Chondrocyte (in vitro differentiated cells): ENCODE measurements around the gene INTS6. TPM values are rescaled to one million over a fixed set of nuclear protein-coding genes. Genes with fewer than 3 reads are reported as not detected.

Experiments
- DNase-seq: peaks from one replicate; pipeline ENCODE4 v3.0.0; 2021; ENCODE audit warnings: mixed read lengths, low spot score
- H3K27ac Mint-ChIP-seq: one replicate; pipeline ENCODE4 v1.8.0; 2021; ENCODE audit warnings: mild to moderate bottlenecking, moderate library complexity, mixed read lengths; ENCODE audit not compliant: unreplicated experiment
- H3K27me3 Mint-ChIP-seq: 2 replicates; pipeline ENCODE4 v1.8.0; 2021; ENCODE audit warnings: low read depth, mixed read lengths
- H3K36me3 Mint-ChIP-seq: 2 replicates; pipeline ENCODE4 v1.8.0; 2021; ENCODE audit warnings: low read depth, mixed read lengths
- H3K4me1 Mint-ChIP-seq: 2 replicates; pipeline ENCODE4 v1.8.0; 2021; ENCODE audit warnings: low read depth, mild to moderate bottlenecking, mixed read lengths
- H3K4me3 Mint-ChIP-seq: one replicate; pipeline ENCODE4 v1.8.0; 2021; ENCODE audit warnings: mild to moderate bottlenecking, moderate library complexity, mixed read lengths; ENCODE audit not compliant: unreplicated experiment
- H3K9me3 Mint-ChIP-seq: 2 replicates; pipeline ENCODE4 v1.8.0; 2021; ENCODE audit warnings: low read depth, mixed read lengths
- long read RNA-seq: library from polyadenylated mRNA; stranded (forward); transcript quantifications from one replicate; pipeline ENCODE4 v2.0.0, GENCODE V29; 2021
- total RNA-seq: library from RNA; stranded (reverse); gene quantifications from 3 replicates; pipeline ENCODE4 v1.2.1, GENCODE V29; 2021
- TF ChIP-seq, protein P1 (sequence below): fragments of 200-600 bp; sonication (generic); IDR thresholded peaks from 2 replicates; pipeline ENCODE4 v1.5.0; 2021; ENCODE audit warnings: antibody characterized with exemption, mild to moderate bottlenecking, moderate library complexity

INTS6 gene, protein sequence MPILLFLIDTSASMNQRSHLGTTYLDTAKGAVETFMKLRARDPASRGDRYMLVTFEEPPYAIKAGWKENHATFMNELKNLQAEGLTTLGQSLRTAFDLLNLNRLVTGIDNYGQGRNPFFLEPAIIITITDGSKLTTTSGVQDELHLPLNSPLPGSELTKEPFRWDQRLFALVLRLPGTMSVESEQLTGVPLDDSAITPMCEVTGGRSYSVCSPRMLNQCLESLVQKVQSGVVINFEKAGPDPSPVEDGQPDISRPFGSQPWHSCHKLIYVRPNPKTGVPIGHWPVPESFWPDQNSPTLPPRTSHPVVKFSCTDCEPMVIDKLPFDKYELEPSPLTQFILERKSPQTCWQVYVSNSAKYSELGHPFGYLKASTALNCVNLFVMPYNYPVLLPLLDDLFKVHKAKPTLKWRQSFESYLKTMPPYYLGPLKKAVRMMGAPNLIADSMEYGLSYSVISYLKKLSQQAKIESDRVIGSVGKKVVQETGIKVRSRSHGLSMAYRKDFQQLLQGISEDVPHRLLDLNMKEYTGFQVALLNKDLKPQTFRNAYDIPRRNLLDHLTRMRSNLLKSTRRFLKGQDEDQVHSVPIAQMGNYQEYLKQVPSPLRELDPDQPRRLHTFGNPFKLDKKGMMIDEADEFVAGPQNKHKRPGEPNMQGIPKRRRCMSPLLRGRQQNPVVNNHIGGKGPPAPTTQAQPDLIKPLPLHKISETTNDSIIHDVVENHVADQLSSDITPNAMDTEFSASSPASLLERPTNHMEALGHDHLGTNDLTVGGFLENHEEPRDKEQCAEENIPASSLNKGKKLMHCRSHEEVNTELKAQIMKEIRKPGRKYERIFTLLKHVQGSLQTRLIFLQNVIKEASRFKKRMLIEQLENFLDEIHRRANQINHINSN
- 25.6 to 37.7 TPM (median 27.4 TPM) in 3 replicates for total RNA-seq
- long read RNA-seq, full-length matches to known transcripts = 46 of 65 reads
- long read RNA-seq, partial matches to known transcripts = 7 of 65 reads
- long read RNA-seq, other reads (novel, unspliced or antisense) = 12 of 65 reads

DNA sequence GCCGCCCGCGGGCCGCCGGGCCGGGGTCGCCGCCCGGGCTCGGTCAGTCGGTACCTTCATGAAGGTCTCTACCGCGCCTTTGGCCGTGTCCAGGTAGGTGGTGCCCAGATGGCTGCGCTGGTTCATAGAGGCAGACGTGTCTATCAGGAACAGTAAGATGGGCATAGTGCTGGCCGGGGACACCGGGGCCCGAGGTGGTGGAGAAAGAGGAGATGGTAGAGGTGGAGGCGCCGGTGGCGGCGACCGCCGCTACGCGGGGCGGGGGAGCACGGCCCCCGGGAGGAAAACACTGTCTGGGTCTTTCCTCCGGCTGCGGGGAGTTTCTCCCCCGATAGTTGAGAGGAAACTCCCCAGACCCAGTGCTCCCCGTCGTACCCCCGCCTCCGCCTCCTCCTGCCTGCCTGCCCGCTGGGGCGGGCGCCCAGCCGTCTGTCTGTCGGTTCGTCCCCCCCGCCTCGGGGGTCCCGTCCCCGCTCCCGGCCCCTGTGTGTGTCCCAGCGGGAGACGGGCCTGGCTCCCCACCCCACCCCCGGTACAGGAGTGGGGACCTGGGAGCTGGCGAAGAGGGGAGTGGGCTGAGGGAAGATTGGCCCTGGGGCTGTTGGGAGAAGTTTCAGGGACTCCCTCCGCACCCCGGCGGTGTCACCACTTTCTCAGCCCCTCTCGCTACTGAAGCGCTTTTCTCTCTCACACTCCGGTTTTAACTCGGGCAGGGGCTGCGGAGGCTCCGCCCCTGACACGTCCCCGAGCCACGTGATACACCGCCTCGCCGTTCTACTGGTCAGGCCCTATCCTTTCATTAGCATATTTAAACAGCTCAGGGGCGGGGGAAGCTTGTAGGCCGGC is at the start of gene INTS6:
TSS of gene INTS6 (minus strand) at position 676 of the 846 bp plus-strand sequence. CDS start at position 165, 511 bp downstream.
- peak; percentile 99 for DNase-seq
- TF ChIP-seq, protein P1, sequence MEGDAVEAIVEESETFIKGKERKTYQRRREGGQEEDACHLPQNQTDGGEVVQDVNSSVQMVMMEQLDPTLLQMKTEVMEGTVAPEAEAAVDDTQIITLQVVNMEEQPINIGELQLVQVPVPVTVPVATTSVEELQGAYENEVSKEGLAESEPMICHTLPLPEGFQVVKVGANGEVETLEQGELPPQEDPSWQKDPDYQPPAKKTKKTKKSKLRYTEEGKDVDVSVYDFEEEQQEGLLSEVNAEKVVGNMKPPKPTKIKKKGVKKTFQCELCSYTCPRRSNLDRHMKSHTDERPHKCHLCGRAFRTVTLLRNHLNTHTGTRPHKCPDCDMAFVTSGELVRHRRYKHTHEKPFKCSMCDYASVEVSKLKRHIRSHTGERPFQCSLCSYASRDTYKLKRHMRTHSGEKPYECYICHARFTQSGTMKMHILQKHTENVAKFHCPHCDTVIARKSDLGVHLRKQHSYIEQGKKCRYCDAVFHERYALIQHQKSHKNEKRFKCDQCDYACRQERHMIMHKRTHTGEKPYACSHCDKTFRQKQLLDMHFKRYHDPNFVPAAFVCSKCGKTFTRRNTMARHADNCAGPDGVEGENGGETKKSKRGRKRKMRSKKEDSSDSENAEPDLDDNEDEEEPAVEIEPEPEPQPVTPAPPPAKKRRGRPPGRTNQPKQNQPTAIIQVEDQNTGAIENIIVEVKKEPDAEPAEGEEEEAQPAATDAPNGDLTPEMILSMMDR = no peak
- Mint-ChIP-seq H3K4me3 (peak within 1 kb of the TSS; percentile 87), H3K4me1 (peaks cover 29% of the 10 kb centered on the region), H3K27ac (peak within 1 kb of the TSS; percentile 98), H3K27me3 (no peaks in the 10 kb centered on the region), H3K36me3 (peaks cover 10% of the 10 kb centered on the region), H3K9me3 (no peaks in the 10 kb centered on the region)

DNA sequence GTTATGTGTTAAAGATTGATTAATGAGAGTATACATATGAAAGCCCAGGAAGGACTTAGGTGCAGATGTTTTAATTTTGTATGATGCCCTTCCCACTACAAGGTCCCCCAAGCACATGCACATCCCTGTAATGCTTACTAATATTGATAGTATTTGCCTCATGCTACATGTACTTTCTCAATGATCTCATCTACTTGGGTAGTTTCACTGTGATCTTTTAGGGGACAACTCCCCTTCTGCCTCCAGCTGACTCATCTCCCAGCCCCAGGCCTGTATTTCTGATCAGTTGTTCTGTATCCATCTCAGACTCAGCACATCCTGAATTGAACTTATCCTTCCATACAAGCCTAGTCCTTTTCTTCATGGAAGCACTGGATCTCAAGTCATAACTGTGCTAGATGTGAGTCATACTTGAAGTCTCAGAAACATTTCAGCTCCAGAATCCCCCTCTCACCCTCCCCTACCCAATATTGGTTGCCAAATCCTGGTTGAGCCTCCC is 49.4 kb upstream of the INTS6 start:
- TF ChIP-seq, protein P1 = no peak
- Mint-ChIP-seq H3K27me3 (no peaks in the 10 kb centered on the region), H3K4me3 (no peak overlapping the region), H3K27ac (no peak overlapping the region), H3K4me1 (peaks cover 13% of the 10 kb centered on the region), H3K9me3 (no peaks in the 10 kb centered on the region), H3K36me3 (no peaks in the 10 kb centered on the region)
- DNase-seq = no peak

DNA sequence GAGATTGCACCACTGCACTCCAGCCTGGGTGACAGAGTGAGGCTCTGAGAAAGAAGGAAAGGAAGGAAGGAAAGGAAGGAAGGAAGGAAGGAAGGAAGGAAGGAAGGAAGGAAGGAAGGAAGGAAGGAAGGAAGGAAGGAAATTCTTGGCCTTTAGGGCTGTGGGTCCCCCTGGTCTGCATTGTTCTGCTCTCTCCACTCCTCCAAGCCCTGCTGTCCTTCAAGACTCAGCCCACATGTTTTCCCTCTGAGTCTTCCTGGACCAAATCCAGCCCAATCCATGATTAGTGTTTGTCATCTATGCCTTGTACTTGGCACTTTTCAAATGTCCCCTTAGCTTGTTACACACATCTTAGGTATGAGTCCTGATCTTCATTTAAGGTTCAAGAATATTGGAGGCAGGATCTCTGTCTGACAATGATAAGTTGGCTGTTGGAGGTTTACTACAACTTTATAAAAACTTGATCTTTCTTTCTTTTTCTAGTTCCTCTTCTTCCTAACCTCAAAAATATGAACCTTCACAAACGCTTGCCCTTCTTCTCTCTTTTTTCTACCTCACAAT is 48.8 kb upstream of the INTS6 start:
- no peak overlapping the region for H3K4me3 Mint-ChIP-seq
- H3K27me3 Mint-ChIP-seq = peaks cover 2% of the 10 kb centered on the region
- H3K36me3 Mint-ChIP-seq = no peaks in the 10 kb centered on the region
- H3K4me1 Mint-ChIP-seq = peaks cover 13% of the 10 kb centered on the region
- H3K9me3 Mint-ChIP-seq = peaks cover 3% of the 10 kb centered on the region
- TF ChIP-seq, protein P1 = no peak
- no peak overlapping the region for H3K27ac Mint-ChIP-seq
- DNase-seq = no peak

DNA sequence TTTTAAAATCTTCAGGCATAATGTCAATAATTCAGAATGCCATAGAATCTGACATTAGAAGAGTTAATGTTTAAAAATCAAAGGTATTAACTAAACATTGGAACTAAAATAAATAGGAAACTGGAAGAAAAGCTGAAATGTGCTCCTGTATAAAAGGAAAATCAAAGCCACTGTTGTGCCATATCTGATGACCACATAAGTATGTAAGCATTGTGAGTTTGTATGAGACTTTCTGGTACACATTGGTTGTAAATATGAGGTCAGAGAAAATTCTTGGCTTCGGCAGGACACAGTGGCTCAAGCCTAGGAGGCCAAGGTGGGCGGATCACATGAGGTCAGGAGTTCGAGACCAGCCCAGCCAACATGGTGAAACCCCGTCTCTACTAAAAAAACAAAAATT is 48.3 kb upstream of the INTS6 start:
- no peaks in the 10 kb centered on the region for H3K36me3 Mint-ChIP-seq
- TF ChIP-seq, protein P1 = no peak
- peaks cover 2% of the 10 kb centered on the region for H3K27me3 Mint-ChIP-seq
- H3K4me1 Mint-ChIP-seq = peaks cover 13% of the 10 kb centered on the region
- no peak for DNase-seq
- peaks cover 3% of the 10 kb centered on the region for H3K9me3 Mint-ChIP-seq
- no peak overlapping the region for H3K4me3 Mint-ChIP-seq
- H3K27ac Mint-ChIP-seq = no peak overlapping the region
